ENCODE measurements around the gene PIEZO1. TPM values are rescaled to one million over a fixed set of nuclear protein-coding genes. Genes with fewer than 3 reads are reported as not detected.

Gene PIEZO1
- total RNA-seq, 2 donors from 2014 or later = 37.7 to 73.2 TPM

DNA sequence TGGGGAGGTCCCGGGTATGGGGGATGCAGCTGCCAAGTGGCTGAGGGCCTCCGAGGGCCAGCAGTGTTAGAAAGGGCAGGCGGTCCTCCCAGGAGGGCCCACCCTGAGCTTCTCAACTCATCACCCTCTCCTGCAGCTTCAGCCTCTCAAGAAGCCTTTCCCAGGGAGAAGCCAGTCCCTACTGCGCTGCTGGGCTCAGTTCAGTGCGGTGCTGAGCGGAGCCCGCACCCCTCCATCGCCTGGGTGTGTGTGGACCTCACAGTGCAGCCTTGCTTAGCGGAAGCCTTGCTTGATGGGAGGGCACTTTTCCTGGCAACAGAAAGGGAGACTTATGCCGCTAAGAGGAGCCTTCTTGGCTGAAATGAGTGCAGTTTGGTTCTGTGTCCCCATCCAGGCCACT is 30.2 kb upstream of the PIEZO1 start:
- Histone ChIP-seq H3K4me1 (peaks cover 0 to 29% of the 10 kb centered on the region in 2 donors), H3K36me3 (no peaks in the 10 kb centered on the region)

DNA sequence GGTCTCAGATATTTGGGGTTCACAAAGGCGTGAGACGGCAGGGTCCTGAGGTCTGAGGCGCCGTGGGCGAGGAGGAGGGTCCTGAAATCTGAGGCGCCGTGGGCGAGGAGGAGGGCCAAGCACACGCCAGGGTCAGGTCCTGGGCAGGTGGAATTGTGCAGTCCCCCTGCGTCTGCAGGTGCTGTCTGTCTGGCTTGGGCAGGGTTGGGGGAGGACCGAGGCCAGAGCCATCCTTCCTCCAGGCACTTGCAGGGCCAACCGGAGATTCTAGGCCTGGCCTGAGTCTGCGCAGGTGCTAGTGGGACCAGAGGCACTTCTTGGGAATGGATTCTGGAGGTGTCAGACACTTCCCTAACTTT is 29.1 kb upstream of the PIEZO1 start:
- no peaks in the 10 kb centered on the region for H3K9me3 ChIP-seq
- DNase-seq (ENCODE audit: low spot score) = no peak
- H3K27ac ChIP-seq = no peak overlapping the region
- H3K4me1 ChIP-seq = peaks cover 0 to 37% of the 10 kb centered on the region in 2 donors
- H3K36me3 ChIP-seq = peaks cover 8% of the 10 kb centered on the region
- no peaks in the 10 kb centered on the region for H3K27me3 ChIP-seq
- no peak overlapping the region for H3K4me3 ChIP-seq
- TF ChIP-seq CTCF (IDR thresholded peaks at IDR 0.05) = no peak

More for the DNA sequence above, 30.2 kb upstream of the PIEZO1 start:
- H3K27ac ChIP-seq = no peak overlapping the region
- no peak for DNase-seq (ENCODE audit: low spot score)
- no peak for TF ChIP-seq CTCF (IDR thresholded peaks at IDR 0.05)
- H3K27me3 ChIP-seq = no peaks in the 10 kb centered on the region
- no peak overlapping the region for H3K4me3 ChIP-seq
- H3K9me3 ChIP-seq = no peaks in the 10 kb centered on the region

- peak overlapping the region in 1 of 2 donors; percentile 92 for H3K27ac ChIP-seq
- H3K27me3 ChIP-seq = no peaks in the 10 kb centered on the region
- H3K4me1 ChIP-seq = peaks cover 0 to 37% of the 10 kb centered on the region in 2 donors
- no peak overlapping the region for H3K4me3 ChIP-seq
- H3K9me3 ChIP-seq = no peaks in the 10 kb centered on the region
- H3K36me3 ChIP-seq = peaks cover 10% of the 10 kb centered on the region
- DNase-seq (ENCODE audit: low spot score) = no peak
- TF ChIP-seq CTCF (IDR thresholded peaks at IDR 0.05) = no peak
These were observed 28.5 kb upstream of the PIEZO1 start for GRCh38 chr16:88813269-88814143.

DNA sequence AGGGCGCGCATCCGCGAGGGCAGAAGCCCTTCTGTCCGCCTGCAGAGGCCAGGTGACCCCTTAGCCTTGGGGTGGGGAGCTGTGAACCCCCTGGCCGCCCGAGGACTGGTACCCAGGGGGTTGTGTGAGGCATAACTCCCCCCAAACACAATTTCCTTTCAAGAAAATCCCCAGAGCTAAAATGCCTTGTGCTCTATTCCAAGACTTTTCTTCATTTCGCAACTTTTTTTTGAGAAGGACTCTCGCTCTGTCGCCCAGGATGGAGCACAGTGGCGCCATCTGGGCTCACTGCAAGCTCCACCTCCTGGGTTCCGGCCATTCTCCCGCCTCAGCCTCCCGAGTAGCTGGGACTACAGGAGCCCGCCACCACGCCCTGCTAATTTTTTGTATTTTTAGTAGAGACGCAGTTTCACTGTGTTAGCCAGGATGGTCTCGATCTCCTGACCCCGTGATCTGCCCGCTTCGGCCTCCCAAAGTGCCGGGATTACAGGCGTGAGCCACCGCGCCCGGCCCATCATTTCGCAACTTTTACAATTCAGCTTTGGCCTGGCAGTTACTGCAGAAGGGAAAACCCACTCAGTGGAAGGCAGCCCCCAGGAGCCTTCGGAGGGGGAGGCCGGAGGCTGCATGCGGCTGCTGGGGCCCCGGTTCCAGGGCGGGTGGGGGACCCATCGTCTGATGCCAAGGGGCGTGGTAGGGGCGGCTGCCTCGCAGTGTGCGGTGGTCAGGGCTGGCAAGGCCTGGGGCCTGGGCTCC is 27.7 kb upstream of the PIEZO1 start:
- peak; percentile 76 for DNase-seq (ENCODE audit: low spot score)
- no peak for TF ChIP-seq CTCF (IDR thresholded peaks at IDR 0.05)

DNA sequence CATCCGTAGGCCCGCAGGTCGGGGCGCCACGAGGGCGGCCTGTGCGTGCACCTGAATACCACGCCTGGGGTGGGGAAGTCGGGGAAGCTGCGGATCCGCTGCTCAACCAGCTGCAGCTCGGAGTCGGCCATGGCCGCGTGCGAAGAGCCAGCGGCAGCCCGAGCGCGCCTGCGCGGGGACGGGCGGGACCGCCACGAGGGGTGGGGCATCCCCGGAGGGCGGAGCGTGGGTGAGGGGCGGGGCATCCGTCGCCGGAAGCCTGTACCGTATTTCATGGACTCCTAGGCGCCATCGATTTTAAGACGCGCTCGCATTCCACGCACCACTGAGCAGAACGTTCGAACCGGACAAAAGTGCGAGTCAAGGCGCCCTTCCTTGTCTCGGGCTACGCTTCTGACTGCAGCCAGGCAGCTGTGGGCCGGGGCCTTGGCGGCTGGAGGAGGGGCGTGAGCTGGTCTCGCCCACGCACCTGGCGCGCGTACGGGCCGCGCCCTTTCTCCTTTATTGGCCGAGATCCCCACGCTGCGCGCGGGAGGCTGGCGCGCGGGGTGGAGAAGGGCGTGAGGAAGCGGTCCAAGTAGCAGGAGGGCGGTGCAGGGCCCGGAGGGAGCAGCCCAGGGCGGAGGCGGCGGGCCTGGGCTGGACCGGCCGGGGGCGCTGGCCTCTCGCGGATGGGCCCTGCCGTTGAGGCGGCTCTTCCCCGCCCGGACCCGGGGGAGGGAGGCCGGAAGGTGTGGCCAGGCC is 26.9 kb upstream of the PIEZO1 start, which contains the start of gene APRT:
TSS of gene APRT (minus strand) at position 160 of the 744 bp plus-strand sequence. CDS start at position 131, 29 bp downstream.
- peak within 1 kb of the TSS; percentile 87 to 92 for H3K27ac ChIP-seq
- peak; percentile 93 for DNase-seq (ENCODE audit: low spot score)
- peaks cover 0 to 37% of the 10 kb centered on the region in 2 donors for H3K4me1 ChIP-seq
- peak; percentile 23 to 64 for TF ChIP-seq CTCF (IDR thresholded peaks at IDR 0.05)
- no peaks in the 10 kb centered on the region for H3K27me3 ChIP-seq
- peaks cover 10% of the 10 kb centered on the region for H3K36me3 ChIP-seq
- H3K4me3 ChIP-seq = peak within 1 kb of the TSS; percentile 50 to 77
- H3K9me3 ChIP-seq = no peaks in the 10 kb centered on the region

More for the DNA sequence above, 27.7 kb upstream of the PIEZO1 start:
- Histone ChIP-seq H3K36me3 (peaks cover 10% of the 10 kb centered on the region), H3K9me3 (no peaks in the 10 kb centered on the region), H3K4me1 (peaks cover 0 to 37% of the 10 kb centered on the region in 2 donors), H3K27me3 (no peaks in the 10 kb centered on the region), H3K4me3 (peak overlapping the region; percentile 50 to 77), H3K27ac (peak overlapping the region; percentile 87 to 92)
